GM19193 (cell line): ENCODE measurements around the gene FMO1.

ENCODE experiments used
- POLR2A ChIP-seq: IDR thresholded peaks from 4 replicates; pipeline ENCODE4 v1.6.1; 2011; ENCODE audit not compliant: insufficient read depth, insufficient read length; ENCODE audit errors: extremely low read depth

Gene FMO1

DNA sequence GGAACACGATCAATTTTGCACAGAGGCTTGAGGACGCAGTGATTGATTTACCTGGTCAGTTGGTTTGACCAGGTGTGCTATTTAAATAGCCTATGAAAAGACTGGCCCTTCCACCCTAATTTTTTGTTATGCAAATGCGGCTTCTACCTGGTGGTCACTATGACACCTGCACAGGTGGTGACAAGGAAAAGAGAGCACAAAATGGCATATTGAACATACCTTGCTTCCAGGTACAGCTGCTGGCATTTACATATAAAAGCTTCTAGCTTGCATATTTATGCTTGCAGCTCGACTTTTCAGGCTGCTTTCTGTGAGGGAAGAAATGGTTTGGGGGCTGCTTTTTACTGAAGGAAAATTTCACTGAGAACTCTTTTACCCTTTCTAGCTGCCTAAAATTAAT is 50.4 kb downstream of the FMO1 start:
- no peak for TF ChIP-seq POLR2A

DNA sequence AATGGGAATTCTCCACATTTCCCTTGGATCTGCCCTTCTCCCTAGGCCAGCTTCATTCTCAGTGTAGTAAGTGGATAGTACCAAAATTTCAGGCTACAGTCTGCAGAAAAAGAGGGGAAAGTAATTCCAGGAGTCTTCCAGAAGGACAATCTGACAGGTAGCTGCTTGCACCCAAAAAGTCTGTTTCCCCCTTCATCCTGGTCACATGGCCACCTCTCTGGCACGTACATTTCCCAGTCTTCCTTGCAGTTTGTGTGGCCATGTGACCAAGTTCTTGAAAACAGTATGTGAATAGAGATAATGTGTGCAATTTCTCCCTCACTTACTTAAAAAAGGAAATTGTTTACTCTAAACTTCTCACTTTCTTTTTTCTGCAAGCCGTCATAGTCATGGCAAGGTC is 51.0 kb downstream of the FMO1 start:
- TF ChIP-seq POLR2A = no peak

DNA sequence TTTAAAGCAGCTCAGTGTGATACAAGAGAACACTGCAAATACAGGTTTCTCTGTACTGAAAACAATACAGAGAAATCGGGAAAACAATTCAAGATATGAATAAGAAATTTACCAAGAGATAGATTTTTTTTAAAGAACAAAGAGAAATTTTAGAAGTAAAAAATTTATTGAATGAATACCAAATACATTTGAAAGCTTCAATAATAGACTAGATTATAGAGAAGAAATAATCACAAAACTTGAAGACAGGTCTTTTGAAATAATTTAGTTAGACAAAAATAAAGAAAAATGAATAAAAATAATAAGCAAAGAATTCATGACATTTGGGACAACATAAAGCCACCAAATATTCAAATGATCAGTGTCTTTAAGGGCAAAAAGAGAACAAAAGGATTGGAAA is 52.1 kb downstream of the FMO1 start:
- TF ChIP-seq POLR2A = no peak

DNA sequence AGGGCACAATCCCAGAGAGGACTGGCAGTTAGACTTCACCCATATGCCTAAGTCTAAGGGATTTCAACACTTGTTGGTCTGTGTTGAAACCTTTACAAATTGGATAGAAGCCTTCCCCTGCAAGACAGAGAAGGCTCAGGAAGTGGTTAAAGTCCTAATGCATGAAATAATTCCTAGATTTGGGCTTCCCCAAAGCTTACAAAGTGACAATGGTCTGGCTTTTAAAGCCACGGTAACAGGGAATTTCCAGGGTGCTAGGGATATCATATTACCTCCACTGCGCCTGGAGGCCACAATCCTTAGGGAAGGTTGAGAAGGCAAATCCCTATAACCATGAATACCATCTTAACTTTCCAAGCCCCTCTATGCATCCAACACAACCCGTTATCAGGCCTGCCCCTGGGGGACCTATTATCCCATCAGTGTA is 62.4 kb downstream of the FMO1 start:
- TF ChIP-seq POLR2A = no peak

DNA sequence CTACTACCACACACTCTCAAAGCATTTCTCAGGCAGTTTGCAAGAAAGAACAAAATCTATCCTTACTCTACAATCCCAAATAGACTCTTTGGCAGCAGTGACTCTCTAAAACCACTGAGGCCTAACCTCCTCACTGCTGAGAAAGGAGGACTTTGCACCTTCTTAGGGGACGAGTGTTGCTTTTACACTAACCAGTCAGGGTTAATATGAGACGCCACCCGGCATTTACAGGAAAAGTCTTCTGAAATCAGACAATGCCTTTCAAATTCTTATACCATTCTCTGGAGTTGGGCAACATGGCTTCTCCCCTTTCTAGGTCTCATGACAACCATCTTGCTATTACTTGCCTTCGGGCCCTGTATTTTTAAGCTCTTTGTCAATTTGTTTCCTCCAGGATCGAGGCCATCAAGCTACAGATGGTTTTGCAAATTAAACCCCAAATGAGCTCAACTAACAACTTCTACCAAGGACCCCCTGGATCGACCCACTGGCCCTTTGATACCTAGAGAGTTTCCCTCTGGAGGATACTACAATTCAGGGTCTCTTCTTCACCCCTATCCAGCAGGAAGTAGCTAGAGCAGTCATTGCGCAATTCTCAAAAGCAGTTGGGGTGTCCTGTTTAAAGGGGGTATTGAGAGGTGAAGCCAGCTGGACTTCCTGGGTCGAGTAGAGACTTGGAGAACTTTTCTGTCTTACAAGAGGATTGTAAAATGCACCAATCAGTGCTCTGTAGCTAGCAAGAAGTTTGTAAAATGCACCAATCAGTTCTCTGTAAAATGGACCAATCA is 63.7 kb downstream of the FMO1 start:
- no peak for TF ChIP-seq POLR2A

DNA sequence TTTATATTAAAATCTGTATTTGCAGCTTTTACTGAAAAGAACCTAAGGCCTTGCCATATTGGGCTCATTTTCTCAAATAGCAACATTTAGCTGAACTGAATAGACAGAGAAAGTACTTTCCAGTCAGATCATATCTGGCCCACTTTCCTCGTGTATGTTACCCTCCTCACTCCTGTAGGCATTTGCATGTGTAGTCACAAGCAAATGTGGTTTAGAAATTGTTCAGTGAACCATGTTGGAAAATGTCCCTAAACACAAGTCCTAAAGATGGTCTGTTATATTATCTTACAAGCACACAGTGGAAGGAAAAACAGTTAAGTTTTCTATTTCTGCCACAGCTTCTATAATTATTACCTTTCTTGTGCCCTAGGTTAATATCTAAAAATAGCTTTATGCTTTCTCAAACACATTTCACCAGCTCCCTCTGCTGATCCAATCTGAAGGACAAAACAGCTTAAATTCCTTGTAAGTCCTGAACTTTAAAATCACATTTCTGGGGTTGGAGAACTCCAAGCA is 65.1 kb downstream of the FMO1 start:
- TF ChIP-seq POLR2A = no peak

DNA sequence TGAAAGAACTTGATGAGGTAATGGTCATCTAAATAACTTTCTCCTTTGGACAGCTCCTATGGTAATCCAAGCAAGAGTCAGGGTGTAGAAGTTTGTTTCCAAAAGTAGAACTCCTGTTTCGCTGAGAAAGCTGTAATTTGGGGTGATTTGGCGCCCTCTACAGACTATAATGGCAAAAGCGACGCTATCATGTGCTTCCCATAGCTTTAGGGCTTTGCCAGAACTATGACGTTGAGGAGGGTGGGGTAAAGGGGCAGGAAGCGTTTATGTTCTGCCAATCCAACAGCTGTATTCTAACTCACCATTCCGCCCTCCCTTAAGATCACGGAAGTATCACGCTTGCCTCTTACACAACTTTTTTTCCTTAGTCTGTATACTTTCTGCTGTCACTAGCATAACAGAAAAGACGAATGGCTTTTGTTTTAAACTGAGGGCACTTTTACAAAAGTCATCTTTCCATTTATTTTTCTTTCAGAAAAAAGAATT is 65.6 kb downstream of the FMO1 start, which contains the start of gene FMO4:
FMO4 (plus strand) TSS at position 349 of the 486 bp plus-strand sequence. CDS start 5,643 bp downstream, outside the sequence.
- TF ChIP-seq POLR2A = no peak

DNA sequence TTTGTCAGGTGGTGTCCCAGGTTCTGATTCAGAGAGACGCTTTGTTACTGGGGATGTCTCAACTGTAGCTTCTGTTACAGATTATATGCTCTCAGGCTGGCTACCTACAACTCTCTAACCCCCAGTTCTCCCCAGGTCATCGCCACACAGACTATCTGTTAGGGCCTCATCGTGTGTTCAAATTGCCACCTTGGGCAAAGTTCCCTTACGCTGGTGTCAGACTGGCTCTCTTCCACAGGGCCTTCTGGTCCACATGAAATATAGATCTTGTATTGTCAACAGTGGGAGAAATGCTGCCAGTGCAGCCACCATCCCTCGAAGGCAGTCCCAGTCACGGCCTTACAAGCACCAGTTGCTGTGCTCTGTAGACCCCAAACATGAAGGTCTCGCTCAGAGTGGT is 81.0 kb downstream of the FMO1 start:
- no peak for TF ChIP-seq POLR2A

DNA sequence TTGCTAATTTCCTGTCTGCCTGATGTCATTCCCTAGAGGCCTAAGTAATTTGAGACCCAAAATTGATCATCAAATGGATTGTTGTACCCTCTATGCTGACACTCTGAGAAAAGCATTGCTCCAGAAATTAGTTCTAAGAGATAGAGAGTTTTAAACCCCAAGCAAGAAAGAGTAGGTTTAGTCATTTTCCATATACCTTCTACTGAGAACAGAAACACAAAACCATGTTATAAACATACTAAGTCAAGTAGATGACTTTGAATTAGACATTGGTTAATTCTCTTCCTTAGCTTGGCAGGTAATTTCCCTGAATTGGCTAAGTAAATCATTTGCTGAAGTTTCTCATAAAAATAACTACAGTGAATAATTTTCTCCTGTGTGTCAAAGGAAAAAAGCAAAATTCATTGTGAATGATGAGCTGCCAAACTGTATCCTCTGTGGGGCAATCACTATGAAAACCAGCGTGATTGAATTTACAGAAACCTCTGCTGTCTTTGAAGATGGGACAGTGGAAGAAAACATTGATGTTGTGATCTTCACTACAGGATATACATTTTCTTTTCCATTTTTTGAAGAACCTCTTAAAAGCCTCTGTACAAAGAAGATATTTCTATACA is 85.8 kb downstream of the FMO1 start:
- TF ChIP-seq POLR2A = no peak
